ENCODE results near the gene PDE2A. TPM values are rescaled to one million over a fixed set of nuclear protein-coding genes. Genes with fewer than 3 reads are reported as not detected.

Gene PDE2A
- total and polyA plus RNA-seq, 11 donors, result 16.8 to 53.7 (median 23.7) TPM

DNA sequence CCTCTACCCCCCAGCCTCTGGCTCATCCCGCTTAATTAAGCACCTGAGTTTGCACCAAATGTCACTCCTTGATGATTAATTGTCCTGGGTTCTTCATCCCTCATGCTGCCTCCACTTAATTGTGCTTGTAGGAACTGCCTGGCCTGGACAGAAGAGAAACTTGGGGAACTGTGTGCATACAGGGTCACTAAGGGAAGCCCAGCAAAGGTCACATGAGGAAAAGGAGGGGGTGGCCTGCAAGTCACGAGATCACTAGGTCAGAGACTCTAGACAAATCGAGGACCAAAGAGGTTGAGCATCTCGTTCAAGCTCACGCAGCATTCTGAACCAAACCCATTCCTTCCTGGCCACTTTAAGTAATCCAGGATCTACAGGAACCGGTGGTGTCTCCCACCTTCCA is 75.8 kb downstream of the PDE2A start:
- intact Hi-C loops (cut with DNase I), result loop anchor here in 7 of 10 donors (2.0 to 10.0 kb wide), 3 partner anchors 42 to 196 kb away; partner anchors contain the start of gene STARD10 (in 1 of the 7)
- peak in 2 of 4 donors; percentile 19 to 25 for ATAC-seq

DNA sequence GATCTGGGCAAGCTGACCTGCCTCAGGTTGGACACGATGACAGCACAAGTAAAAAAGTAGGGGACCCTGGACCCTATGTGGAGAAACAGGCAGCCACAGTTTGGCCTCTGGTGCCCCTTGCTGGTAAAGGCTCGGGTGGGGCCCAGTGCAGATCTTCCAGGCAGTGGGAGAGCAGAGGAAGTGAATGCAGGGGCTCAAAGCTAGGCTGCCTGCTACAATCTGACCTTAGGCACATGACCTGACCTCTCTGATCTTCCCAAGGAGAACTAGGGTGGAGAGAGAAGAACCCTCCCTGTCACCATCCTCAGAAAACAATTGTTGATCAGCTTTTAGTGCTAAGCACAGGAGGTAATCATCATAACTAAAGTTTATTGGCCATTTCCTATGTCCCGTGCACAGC is 76.5 kb downstream of the PDE2A start:
- Histone ChIP-seq H3K9me3 (no peaks in the 10 kb centered on the region), H3K27me3 (no peaks in the 10 kb centered on the region), H3K36me3 (no peaks in the 10 kb centered on the region), H3K4me3 (no peak overlapping the region), H3K4me1 (peaks cover 0 to 12% (median 0%) of the 10 kb centered on the region in 12 donors), H3K27ac (no peak overlapping the region)
- no peak for DNase-seq
- WGBS, 4 donors, result 63 to 77% (median 71%) methylated on average over 3 of the region's 3 CpGs
- intact Hi-C loops (cut with DNase I), result loop anchor here in 7 of 10 donors (2.0 to 10.0 kb wide), 3 partner anchors 43 to 197 kb away; partner anchors contain the start of gene STARD10 (in 1 of the 7)
- no peak for TF ChIP-seq POLR2A (IDR thresholded peaks at IDR 0.05)
- TF ChIP-seq, protein P1, sequence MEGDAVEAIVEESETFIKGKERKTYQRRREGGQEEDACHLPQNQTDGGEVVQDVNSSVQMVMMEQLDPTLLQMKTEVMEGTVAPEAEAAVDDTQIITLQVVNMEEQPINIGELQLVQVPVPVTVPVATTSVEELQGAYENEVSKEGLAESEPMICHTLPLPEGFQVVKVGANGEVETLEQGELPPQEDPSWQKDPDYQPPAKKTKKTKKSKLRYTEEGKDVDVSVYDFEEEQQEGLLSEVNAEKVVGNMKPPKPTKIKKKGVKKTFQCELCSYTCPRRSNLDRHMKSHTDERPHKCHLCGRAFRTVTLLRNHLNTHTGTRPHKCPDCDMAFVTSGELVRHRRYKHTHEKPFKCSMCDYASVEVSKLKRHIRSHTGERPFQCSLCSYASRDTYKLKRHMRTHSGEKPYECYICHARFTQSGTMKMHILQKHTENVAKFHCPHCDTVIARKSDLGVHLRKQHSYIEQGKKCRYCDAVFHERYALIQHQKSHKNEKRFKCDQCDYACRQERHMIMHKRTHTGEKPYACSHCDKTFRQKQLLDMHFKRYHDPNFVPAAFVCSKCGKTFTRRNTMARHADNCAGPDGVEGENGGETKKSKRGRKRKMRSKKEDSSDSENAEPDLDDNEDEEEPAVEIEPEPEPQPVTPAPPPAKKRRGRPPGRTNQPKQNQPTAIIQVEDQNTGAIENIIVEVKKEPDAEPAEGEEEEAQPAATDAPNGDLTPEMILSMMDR (IDR thresholded peaks at IDR 0.05), result no peak
- ATAC-seq, result no peak

More for the DNA sequence above, 75.8 kb downstream of the PDE2A start:
- peaks cover 0 to 4% (median 0%) of the 10 kb centered on the region in 9 donors for H3K36me3 ChIP-seq
- no peak for TF ChIP-seq POLR2A (IDR thresholded peaks at IDR 0.05)
- TF ChIP-seq, protein P1 (IDR thresholded peaks at IDR 0.05), result no peak
- peaks cover 0 to 2% (median 0%) of the 10 kb centered on the region in 9 donors for H3K27me3 ChIP-seq
- WGBS, 4 donors, result 66 to 73% (median 70%) methylated on average over 6 of the region's 6 CpGs
- no peaks in the 10 kb centered on the region for H3K9me3 ChIP-seq
- no peak overlapping the region for H3K4me3 ChIP-seq
- no peak overlapping the region for H3K27ac ChIP-seq
- peaks cover 0 to 12% (median 0%) of the 10 kb centered on the region in 12 donors for H3K4me1 ChIP-seq
- no peak for DNase-seq

DNA sequence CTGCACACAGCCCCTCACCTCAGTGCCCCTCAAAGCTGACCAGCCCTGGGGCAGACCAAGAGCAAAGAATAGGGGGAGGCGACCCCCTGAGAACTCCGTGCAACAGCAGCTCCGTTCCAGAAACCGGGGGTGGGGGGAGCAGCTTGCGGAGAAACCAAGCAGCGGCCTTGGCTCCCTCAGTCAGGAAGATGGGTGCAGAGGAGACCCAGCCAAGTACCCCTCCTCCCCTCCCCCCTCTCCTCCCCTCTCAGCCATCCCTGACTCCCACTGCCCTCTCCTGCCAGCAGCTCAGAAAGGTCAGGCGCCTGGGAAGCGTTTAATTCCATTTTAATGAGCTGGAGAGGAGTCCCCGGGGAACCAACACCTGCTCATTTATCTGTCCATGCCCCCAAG is 78.9 kb downstream of the PDE2A start:
- DNase-seq (no peak), ATAC-seq (no peak)
- WGBS, 4 donors, result 68 to 77% (median 74%) methylated on average over 9 of the region's 9 CpGs
- no peaks in the 10 kb centered on the region for H3K9me3 ChIP-seq
- H3K4me3 ChIP-seq, result no peak overlapping the region
- H3K36me3 ChIP-seq, result no peaks in the 10 kb centered on the region
- peaks cover 0 to 23% (median 4%) of the 10 kb centered on the region in 9 donors for H3K27me3 ChIP-seq
- no peak overlapping the region for H3K27ac ChIP-seq
- TF ChIP-seq, protein P1 (IDR thresholded peaks at IDR 0.05), result no peak
- intact Hi-C loops (cut with DNase I), result loop anchor here in 1 of 10 donors (10.0 kb wide), 1 partner anchor 200 kb away; the partner anchor contains the start of gene STARD10
- H3K4me1 ChIP-seq, result peaks cover 0 to 16% (median 2%) of the 10 kb centered on the region in 12 donors

- Histone ChIP-seq H3K4me1 (peaks cover 0 to 22% (median 6%) of the 10 kb centered on the region in 12 donors), H3K4me3 (no peak overlapping the region), H3K36me3 (no peaks in the 10 kb centered on the region), H3K27ac (no peak overlapping the region), H3K27me3 (peaks cover 0 to 29% (median 9%) of the 10 kb centered on the region in 9 donors), H3K9me3 (no peaks in the 10 kb centered on the region)
- 76 to 83% (median 82%) methylated on average over 8 of the region's 8 CpGs for WGBS, 4 donors
- intact Hi-C loops (cut with DNase I), result loop anchor here in 1 of 10 donors (10.0 kb wide), 1 partner anchor 200 kb away; the partner anchor contains the start of gene STARD10
- no peak for ATAC-seq
- no peak for DNase-seq
- TF ChIP-seq POLR2A (IDR thresholded peaks at IDR 0.05), result no peak
- TF ChIP-seq, protein P1 (IDR thresholded peaks at IDR 0.05), result no peak
Measured at GRCh38 chr11:72594493-72595291, 79.5 kb downstream of the PDE2A start.

All from heart left ventricle (tissue), 16 donors.